GM19372 (cell line): ENCODE results near the gene TBX5.

Source experiments
- ATAC-seq: cut with Tn5 transposase; IDR thresholded peaks from one replicate; pipeline ENCODE4 v1.9.1; 2021; ENCODE audit warnings: mild to moderate bottlenecking, low read depth, moderate library complexity; ENCODE audit not compliant: unreplicated experiment

Gene TBX5

GRCh38 chr12:114334395-114334794 lies 71.5 kb downstream of the TBX5 start:
- no peak for ATAC-seq

GRCh38 chr12:114328292-114328691 lies 77.7 kb downstream of the TBX5 start:
- ATAC-seq = no peak

- no peak for ATAC-seq
These were observed 78.2 kb downstream of the TBX5 start for GRCh38 chr12:114327765-114328164.

GRCh38 chr12:114321524-114321923 lies 84.4 kb downstream of the TBX5 start:
- ATAC-seq = no peak

- ATAC-seq = no peak
These were observed 85.0 kb downstream of the TBX5 start for GRCh38 chr12:114320968-114321367.

- ATAC-seq = no peak
These were observed 85.8 kb downstream of the TBX5 start for GRCh38 chr12:114320101-114320500.

GRCh38 chr12:114319422-114319821 lies 86.5 kb downstream of the TBX5 start:
- ATAC-seq = no peak

- ATAC-seq = no peak
These were observed 87.0 kb downstream of the TBX5 start for GRCh38 chr12:114318984-114319383.

GRCh38 chr12:114316076-114316475 lies 89.9 kb downstream of the TBX5 start:
- no peak for ATAC-seq

GRCh38 chr12:114314974-114315720 lies 90.8 kb downstream of the TBX5 start:
- ATAC-seq = no peak

- ATAC-seq = no peak
These were observed 91.5 kb downstream of the TBX5 start for GRCh38 chr12:114314403-114314802.

- no peak for ATAC-seq
These were observed 92.0 kb downstream of the TBX5 start for GRCh38 chr12:114313910-114314309.

GRCh38 chr12:114311974-114312373 lies 94.0 kb downstream of the TBX5 start:
- no peak for ATAC-seq

GRCh38 chr12:114306646-114307045 lies 99.3 kb downstream of the TBX5 start:
- no peak for ATAC-seq

GRCh38 chr12:114305446-114305845 lies 100.5 kb downstream of the TBX5 start:
- ATAC-seq = no peak
